HL-60/S4 treated with phorbol 12-myristate 13-acetate at 8.2 ng/mL for 4 days and 3 days (cell line): ENCODE data around the gene PROSER2.
"Not testable (repeated sequence)": the region's sequence is repeated elsewhere in the genome, so short reads cannot be mapped to it uniquely, and the experiment has no call there.

Experiments used
- in situ Hi-C: fragments of 300-500 bp; cut with MboI; formaldehyde crosslinking; loops from 2 replicates; pipeline ENCODE4 v1.15.0; 2022; ENCODE audit warnings: low sequenced_read_pairs

The PROSER2 gene

DNA sequence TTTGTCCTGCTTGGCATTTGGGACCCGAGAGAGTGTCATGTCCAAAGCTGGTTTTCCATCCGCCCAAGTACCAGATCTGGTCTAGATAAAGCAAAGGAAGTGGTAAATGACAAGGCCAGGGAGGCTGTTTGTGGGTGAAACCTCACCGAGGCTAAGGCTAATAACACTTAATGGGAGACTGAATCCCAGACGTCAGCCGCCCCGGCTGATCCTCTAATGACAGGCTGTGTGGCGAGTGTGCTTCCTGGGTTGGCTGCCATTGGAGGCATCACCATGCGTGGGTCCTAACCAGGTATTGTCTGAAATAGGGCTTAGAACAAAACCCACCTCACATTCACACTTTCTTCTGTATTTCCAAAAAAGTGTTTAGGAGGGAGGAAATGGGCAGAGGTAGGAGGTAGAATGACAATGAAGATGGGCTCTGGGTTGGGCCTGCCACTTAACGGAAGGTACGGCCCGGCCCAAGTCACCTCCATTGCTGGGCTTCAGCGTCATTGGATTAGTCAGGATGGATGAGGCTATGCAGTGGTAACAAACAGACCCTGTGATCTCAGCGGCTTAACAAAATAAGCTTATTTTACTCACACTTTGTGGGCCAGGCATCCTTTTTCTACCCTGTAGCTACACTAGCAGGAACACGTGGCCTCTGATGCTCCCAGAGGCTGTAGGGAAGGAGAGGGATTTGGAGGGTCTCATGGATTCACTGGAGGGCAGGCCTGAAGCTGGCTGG, 59.7 kb downstream of the PROSER2 start:
- in situ Hi-C loops = no loop called here

DNA sequence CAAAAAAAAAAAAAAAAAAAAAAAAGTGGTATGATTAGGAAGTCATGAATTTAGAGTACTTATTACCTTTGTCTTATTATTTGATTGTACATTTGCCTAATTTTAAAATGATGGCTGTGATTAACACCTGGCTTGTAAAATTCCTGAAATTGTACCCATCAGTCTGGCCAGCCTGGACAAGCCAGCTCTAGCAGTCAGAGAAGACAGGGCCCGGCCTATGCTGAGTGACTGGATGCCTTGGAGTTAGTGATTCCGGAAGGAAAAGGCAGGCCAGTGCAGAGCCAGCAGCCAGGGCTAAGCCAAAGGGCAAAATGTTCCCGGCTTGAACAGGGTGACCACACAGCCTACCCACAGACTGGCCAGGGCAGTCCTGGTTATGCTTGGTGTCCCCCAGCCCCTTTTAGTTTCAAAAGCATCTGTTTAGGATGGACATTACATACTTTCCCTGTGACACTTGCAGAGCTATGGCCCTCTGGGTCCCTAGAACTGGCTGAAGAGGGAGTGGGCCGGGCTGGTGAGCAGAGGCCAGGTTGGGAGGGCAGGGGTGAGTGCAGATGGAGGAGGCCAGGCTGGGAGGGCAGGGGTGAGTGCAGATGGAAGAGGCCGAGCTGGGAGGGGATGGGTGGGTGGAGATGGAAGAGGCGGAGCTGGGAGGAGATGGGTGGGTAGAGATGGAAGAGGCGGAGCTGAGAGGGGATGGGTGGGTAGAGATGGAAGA, 61.7 kb downstream of the PROSER2 start:
- in situ Hi-C loops = no loop called here

DNA sequence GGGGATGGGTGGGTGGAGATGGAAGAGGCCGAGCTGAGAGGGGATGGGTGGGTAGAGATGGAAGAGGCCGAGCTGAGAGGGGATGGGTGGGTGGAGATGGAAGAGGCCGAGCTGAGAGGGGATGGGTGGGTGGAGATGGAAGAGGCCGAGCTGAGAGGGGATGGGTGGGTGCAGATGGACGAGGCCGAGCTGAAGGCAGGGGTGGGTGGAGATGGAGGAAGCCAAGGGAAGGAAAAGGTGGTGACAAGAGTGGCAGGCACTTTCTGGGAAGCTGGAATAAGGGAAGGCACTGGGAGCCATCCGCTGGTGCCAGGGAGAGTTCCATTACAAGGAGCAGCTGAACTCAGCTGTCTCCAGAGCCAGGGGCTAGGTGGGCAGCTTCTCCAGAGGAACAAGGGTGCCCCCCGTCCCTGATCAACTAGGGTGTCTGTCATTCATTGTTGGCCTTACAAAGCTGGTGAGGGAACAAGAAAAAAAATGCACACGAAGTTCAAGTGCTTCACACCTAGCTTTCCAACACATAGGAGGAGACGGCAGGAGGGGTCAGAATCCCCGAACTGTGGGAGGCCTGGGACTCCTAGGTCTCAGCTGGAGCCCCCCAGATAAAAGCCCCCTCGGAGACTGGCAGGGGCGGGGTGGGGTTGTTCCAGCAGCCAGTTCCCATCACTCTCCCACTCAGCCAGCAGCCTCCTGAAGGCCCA, 62.4 kb downstream of the PROSER2 start:
- in situ Hi-C loops = no loop called here

DNA sequence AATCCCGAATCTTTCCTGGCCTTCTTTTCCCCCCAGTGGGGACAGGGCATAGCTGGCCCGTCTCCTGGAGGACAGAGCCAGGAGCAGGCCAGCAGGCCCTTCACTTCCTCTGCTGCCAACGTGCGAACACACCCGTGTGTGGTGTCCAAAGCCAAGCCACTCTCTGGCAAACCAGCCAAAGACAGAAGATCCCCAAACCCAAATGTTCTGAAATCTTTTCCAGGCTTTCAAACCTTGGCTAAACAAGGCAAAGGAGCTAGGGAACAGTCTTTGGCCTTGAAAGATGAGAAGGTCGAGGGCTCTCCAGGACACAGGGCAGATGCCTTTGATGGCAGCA, 63.0 kb downstream of the PROSER2 start:
- in situ Hi-C loops = no loop called here

DNA sequence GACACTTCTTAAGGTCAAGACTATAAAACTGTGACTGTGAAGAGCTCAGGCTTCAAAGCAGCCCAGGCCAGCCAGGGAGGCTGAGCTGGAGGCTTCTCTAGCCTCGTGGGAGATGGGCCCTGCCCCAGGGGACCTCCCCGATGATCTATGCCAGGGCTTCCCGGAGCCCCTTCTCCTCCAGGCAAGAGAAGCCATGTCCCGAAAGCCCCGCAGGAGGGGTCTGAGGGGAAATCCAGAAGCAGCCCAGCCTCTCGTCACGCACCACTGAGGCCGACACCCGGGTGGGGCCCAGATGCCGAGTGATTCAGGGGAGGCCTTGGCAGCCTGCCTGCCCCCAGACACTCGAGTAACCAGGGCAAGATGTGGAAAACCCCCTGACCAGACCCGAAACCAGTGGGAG, 63.7 kb downstream of the PROSER2 start:
- in situ Hi-C loops = no loop called here

DNA sequence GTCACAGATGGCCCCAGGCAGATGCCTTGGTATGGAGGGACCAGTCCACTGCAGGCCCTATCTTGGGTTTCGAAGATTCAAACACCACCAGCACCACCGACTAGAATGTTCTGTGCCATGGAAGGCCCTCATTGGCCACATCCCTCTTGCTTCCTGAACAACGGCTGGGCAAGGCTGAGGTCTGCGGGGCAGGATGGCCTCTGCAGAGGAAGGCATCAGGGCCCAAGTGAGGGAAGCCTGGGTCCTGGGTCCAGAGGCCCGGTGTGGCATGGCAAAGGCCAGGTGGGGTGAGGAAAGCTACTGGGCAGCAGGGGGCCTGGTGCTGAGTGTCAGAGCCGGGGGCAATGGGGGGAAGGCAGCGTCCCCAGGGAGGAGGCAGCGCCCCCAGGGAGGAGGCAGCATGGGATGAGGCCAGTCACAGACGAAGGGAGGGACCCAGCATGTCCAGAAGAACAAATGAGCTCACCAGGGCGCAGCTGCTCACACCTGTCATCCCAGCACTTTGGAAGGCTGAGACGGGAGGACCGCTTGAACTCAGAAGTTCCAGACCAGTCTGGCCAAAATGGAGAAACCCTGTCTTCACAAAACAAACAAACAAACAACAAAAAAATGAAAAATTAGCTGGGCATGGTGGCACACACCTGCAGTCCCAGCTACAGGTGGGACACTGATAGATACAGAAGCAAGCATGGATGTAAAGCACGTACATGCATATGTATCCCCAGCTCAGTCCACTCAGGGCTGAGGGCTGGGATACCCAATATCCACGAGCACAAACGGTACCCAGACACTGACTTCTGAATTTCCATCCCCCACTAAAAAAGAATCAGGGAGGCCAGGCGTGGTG, 64.4 kb downstream of the PROSER2 start:
- in situ Hi-C loops = no loop called here

DNA sequence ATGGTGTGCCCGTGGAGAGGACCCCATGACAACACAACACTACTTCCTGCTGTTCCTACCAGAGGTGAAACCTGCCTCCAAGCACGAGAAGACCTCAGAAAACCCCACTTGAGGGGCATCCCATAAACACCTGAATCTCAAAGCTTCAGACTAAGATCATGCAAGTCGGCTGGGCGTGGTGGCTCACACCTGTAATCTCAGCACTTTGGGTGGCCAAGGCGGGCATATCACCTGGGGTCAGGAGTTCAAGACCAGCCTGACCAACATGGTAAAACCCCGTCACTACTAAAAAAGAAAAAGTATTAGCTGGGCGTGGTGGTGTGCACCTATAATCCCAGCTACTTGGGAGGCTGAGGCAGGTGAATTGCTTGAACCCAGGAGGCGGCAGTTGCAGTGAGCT, 66.1 kb downstream of the PROSER2 start:
- in situ Hi-C loops = not testable (repeated sequence)

DNA sequence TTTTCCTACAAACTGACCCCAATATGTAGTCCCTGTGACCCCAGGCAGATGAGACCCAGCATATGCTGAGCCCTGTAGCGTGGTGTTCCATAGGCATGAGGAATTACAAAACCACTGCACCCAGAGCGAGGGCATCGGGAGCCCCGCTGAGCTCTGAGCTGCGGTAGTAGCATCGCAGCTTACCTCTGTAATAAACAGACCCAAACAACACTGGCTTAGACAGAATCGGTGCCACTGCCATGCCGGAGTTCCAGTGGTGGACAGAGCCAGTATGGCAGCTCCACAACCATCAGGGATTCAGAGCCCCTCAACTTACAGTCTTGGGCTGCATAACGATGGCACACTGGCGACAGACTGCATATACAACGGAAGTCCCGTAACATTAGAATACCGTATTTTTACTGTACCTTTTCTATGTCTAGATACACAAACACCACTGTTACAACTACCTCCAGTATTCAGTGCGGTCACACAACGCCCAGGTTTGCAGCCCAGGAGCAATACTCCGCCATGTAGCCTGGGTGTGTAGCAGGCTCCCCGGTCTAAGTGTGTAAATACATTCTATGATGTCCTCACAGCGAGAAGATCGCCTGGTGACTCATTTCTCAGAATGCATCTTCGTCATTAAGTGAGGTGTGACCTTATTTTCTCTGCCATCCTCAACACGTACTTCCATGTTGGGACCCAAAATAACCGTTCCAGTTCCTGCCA, 68.8 kb downstream of the PROSER2 start:
- in situ Hi-C loops = no loop called here

DNA sequence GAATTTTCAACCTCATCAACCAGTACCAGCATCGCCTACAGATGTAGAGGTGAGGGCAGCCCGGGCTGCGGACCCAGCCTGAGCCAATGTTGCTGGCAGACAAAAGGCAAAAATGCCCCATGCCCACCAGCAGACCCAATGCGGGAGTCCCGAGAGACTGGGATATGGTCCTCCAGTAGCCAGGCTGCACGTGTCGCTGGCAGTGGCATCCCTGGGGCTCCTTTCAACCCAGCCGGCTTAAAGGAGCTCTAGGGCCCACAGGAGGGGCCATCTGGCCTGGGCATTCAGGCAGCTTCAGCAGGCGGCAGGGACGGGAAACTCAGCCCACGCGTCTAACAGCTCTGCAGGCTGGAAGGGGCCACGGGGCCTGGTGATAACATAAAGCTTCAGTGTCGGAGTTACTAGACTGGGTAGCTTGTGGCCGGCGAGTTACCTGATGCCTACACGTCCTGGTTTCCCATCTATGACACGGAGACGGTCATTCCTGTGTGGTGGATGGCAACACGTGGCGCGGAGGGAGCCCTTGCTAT, 70.7 kb downstream of the PROSER2 start:
- in situ Hi-C loops = no loop called here

DNA sequence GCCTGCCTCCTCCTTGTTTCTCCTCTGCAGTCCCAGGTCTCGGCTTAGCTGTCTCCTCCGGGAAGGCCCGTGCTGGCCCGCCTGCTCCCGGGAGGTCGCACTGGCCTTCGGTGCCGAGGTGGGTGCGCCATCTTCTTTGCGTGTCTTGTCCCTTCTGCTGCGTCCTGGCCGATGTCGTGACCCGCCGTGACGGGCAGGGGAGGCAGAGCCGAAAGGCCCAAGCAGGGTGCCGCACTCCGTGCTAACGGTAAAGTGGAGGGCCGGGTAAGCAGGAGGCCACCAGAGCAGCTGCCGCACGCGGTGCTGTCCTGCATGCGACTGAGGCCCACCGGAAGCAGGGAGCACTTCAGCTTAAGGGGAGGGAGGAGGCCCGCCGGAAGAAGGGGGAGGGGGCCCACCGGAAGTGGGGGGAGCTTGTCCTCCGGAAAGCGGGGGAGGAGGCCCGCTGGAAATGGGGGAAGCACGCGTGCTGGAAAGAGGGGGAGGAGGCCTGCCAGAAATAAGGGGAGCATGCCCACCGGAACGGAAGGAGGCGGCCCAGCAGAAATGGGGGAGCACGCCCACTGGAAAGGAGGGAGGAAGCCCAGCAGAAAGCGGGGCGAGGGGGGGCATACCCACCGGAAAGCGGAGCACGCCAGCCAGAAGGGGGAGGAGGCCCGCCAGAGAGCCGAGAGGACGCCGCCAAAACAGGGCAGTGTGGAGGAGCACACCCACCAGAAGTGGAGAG, 71.4 kb downstream of the PROSER2 start:
- in situ Hi-C loops = no loop called here

DNA sequence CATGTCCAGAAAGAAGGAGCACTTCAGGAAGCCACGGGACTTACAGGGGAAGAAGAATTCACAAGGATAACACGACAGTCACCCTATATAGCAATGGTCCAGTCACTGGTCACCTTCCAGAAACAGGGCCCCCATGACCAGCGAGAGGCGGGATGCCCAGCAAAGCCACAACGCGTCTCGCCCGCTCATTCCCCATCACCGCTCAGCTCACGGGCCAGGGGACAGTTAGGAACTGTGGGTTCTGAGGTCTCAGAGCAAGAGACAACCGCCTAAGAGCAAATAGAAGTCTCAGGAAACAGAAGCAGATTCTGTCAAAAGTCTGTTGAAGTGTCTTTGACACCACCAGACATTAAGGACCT, 71.9 kb downstream of the PROSER2 start:
- in situ Hi-C loops = no loop called here

DNA sequence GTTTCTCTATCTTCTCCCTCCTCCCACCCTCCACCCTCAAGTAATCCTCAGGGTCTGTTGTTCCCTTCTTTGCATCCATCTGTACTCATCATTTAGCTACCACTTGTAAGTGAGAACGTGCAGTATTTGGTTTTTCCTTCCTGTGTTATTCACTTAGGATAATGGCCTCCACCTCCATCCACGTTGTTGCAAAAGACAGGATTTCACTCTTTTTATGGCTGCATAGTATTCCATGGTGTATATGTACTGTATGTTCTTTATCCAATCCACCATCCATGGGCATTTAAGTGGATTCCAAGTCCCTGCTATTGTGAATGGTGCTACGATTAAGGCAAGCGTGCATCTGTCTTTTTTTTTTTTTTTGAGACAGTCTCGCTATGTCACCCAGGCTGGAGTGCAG, 72.4 kb downstream of the PROSER2 start:
- in situ Hi-C loops = no loop called here

DNA sequence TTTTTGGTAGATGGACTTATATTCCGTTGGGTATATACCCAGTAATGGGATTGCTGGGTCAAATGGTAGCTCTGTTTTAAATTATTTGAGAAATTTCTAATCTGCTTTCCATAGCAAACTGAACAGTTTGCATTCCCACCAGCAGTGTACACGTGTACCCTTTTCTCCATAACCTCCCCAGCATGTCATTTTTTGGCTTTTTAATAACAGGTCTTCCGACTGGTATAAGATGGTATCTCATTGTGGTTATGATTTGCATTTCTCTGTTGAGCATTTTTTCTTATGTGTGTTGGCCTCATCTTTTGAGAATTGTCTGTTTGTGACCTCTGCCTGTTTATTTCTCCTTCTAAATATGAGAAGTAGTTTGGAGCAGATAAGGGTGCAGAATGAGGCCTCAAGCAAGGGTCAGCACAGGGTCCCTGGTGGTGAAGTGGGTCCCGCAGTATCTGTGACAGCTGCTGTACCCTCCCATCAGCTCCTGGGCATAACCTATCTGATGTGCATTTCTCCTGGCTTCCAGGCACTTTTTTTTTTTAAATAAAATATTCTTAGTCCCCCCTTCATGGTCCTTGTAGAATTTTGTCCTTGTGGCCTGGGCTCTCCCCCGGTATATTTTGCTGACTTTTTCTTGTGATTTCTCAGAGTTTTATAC, 73.5 kb downstream of the PROSER2 start:
- in situ Hi-C loops = no loop called here

DNA sequence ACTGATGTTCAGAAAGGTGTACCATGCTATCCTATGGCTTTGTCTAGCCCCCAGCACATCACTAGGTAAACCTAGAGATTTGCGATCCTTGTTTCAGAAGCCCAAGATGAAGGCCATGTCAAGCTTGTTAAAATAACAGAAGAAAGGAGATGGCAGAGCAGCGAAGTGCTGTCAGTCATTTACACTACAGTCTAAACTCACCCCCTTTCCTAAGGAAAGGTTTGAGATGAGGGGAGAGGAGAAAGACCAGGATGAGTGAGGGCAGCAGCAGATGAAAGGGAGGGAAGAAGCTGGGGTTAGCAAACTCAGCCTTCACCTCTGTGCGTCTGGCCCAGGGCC, 74.8 kb downstream of the PROSER2 start:
- in situ Hi-C loops = no loop called here

DNA sequence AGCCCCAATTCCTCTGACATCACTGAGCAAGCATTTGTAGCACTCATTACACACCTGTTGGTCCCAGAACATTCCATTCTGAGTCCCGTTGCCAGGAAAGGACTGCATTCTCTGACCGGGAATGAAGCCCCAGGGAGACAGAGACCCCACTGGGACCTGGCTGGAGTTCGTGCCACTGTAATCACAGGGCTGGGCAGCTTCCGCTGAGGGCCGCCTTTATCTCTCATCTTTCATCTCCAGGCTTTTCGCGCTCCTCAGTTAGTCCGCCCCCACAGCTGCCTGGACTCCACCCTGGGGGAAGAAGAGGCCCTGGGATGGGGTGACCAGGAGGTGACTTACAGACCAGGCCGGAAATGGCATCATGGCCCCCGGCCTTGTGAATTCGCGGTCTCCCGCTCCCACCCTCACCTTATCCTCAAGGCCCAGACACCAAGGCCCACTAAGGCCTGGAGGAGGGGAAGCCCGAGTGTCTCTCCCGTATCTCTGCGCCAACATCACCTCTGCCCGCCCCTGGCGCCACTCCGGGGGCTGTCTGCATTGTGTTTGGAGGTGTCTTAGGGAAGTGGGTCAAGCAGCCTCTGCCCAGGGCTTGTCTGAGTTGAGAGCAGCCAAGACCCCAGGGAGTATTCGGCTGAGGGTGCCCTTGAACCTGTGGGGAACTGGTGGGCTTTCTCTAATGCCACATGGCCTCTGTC, 75.4 kb downstream of the PROSER2 start:
- in situ Hi-C loops = no loop called here

DNA sequence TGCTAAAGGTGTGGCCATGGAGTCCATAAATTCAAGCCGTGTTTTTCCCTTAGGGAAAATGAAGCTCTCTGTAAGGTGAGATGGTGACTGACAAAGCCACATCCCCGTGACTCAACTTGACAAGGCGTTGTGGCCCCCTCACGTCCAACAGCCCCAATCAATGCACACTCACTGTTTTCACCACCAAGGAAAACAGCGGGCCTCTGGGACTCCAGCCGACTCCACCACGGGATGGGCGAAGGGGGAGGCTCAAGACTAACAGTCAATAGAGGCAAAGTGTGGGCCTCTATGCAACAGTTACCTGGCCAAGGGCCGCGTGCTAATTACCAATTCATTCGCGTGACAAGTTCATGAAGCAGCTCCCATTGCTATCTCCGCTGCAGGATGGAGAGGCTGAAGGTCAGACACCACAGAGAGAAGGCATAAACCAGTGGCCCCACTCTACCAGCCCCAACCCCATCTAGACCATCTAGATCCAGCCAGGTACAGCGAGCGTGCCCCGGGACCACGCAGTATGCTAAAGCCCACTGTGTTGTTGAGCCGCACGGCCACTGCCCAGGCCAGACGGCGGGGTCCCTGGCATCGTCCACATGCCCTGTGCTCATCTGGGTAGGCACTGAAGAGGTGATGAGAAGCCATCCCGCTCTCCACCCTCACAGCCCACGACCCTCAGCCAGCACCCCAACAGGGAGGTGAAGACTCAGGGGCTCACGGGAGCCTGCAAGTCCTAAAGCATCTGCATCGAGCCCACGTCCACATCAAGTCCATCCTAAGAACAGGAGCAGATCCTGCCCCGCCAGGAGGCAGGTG, 76.1 kb downstream of the PROSER2 start:
- in situ Hi-C loops = no loop called here

DNA sequence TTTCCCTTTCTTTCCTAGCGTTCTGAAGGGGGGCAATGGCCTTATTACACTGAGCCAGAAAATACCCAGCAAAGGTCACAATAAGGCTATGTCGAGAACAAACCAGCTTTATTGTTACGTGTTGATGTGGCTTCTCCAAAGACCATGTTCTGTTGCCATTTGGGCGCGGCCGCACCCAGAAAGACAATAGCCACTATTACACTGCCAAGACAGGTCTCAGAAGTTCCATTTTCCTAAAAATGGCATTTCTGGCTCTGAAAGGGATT, 77.8 kb downstream of the PROSER2 start:
- in situ Hi-C loops = no loop called here

DNA sequence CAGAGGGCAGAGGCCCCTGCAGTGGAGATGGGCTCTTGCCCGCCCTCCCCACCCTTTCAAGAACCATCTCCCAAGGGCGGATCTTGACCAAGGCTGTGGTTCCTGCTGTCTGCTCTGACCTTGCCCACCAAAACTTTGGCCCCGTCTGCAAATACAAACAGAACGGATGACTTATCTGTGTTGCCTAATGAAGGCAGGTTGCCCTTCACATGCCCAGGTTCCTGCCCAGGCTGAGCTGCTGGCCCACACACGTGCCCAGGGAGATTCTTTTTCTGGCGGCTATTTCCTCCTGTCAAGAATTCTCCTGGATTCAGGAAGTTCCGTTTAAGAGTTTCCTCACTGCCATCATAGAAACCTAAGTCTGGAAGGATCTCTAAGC, 78.3 kb downstream of the PROSER2 start:
- in situ Hi-C loops = no loop called here
